ENCODE measurements around the gene ZBTB40. TPM values are rescaled to one million over a fixed set of nuclear protein-coding genes. Genes with fewer than 3 reads are reported as not detected.
A peak's percentile ranks its signal among the peaks of the same experiment; 100 is the strongest.

ZBTB40 gene
- total and polyA plus RNA-seq, 9 of the 15 experiments (the other 6 are each of a cell fraction or from before 2014, with no cell fraction given): 2.6 to 26.0 (median 18.8) TPM

DNA sequence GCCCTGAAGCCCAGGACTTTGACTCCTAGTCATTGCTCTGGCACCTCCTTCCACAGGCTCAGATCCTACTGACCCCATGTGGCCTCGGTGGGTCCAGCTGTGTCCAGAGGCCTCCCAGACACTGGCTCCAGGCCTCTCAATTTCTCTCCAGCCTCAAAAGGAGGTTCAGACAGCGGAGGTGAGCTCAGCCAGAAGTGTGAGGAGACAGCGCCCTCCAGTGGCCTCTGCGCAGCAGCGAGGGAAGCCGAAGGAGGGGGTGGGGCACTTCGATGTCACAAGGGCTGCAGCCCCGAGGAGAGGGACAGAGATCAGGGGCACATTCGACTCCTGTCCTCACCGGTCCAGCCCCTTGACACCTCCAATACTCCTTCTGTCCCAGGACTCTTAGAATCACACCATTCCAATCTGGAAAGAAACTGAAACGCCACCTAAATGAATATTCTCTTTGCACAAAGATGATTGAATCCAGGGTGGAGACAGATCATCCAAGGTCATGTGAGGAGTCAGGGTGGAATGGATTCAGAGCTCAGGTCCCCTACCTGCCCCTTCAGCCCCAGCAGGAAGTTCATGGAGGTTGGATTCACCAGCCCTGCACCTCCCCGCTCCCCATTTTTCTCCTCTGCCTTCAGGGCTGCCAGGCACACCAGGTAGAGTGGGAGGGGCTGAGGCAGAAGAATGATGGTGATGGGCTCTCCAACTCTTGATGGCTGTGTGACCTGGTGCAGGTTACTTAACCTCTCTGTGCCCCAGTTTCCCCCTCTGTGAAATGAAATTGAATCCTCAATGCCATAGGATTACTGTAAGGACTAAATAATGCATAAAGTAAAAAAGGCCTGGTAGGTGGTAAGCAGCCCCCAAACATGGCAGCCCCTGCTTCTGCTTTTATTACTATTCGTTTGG is 34.8 kb upstream of the ZBTB40 start (continued):
- TF ChIP-seq E2F8 (IDR thresholded peaks at IDR 0.05; ENCODE audit: low read depth, partially characterized antibody): no peak
- no peak for TF ChIP-seq ZNF583 (CRISPR knock-in tag; IDR thresholded peaks at IDR 0.05)
- TF ChIP-seq CHD2 (IDR thresholded peaks at IDR 0.05; ENCODE audit: low read depth, low read length): peak; percentile 74
- peak; percentile 95 for TF ChIP-seq XRCC5 (IDR thresholded peaks at IDR 0.05; ENCODE audit: low read depth, low read length)
- TF ChIP-seq STAT6 (CRISPR knock-in tag; IDR thresholded peaks at IDR 0.05): no peak
- TF ChIP-seq ILK (tag; IDR thresholded peaks at IDR 0.05; ENCODE audit: borderline replicate concordance, low read depth): no peak
- TF ChIP-seq RB1 (IDR thresholded peaks at IDR 0.05; ENCODE audit: low read depth): peak; percentile 85
- no peak for TF ChIP-seq TBL1XR1 (IDR thresholded peaks at IDR 0.05; ENCODE audit: low read length in 2 of 2)
- no peak for TF ChIP-seq E2F1 (CRISPR knock-in tag; IDR thresholded peaks at IDR 0.05)
- TF ChIP-seq, protein P1, sequence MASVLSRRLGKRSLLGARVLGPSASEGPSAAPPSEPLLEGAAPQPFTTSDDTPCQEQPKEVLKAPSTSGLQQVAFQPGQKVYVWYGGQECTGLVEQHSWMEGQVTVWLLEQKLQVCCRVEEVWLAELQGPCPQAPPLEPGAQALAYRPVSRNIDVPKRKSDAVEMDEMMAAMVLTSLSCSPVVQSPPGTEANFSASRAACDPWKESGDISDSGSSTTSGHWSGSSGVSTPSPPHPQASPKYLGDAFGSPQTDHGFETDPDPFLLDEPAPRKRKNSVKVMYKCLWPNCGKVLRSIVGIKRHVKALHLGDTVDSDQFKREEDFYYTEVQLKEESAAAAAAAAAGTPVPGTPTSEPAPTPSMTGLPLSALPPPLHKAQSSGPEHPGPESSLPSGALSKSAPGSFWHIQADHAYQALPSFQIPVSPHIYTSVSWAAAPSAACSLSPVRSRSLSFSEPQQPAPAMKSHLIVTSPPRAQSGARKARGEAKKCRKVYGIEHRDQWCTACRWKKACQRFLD (CRISPR knock-in tag; IDR thresholded peaks at IDR 0.05): no peak
- no peak for TF ChIP-seq POU5F1 (IDR thresholded peaks at IDR 0.05; ENCODE audit: borderline replicate concordance, low read depth, low read length, partially characterized antibody)
- TF ChIP-seq, protein P2, sequence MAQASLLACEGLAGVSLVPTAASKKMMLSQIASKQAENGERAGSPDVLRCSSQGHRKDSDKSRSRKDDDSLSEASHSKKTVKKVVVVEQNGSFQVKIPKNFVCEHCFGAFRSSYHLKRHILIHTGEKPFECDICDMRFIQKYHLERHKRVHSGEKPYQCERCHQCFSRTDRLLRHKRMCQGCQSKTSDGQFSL (CRISPR knock-in tag; IDR thresholded peaks at IDR 0.05): peak; percentile 74; the same call in 1 of the 2 replicates
- TF ChIP-seq, protein P2 (tag; IDR thresholded peaks at IDR 0.05): no peak
- peak; percentile 50 to 90 for TF ChIP-seq MAZ (CRISPR knock-in tag; conservative IDR thresholded peaks at IDR 0.05 in 1 of 2, IDR thresholded peaks at IDR 0.05 in 1 of 2)
- 0 out of 2 replicates have a peak, but pooled peaks have one; percentile 12 for TF ChIP-seq ELF2 (CRISPR knock-in tag; IDR thresholded peaks at IDR 0.05)
- TF ChIP-seq BDP1 (IDR thresholded peaks at IDR 0.05; ENCODE audit: insufficient read depth, insufficient read length): no peak
- 0 out of 2 replicates have a peak, but pooled peaks have one; percentile 19 for TF ChIP-seq ZNF384 (IDR thresholded peaks at IDR 0.05; ENCODE audit: low read depth, low read length)
- no peak for TF ChIP-seq CSDE1 (IDR thresholded peaks at IDR 0.05)

Data from K562 (cell line).